IMR-90 (cell line): Measurements from ENCODE around the gene NEK9. TPM values are rescaled to one million over a fixed set of nuclear protein-coding genes. Genes with fewer than 3 reads are reported as not detected.

Source experiments
- ATAC-seq: fragments of 200-7000 bp; cut with Tn5 transposase; 2 replicates; pipeline ENCODE4 v1.9.1; 2020; ENCODE audit warnings: low read depth, mild to moderate bottlenecking, moderate library complexity
- BruUV-seq: library from RNA; stranded (reverse); fragments of 400-500 nt; replicated peaks from 2 replicates; lab custom pipeline; 2021; lab: Mats Ljungman, UMichigan
- CTCF ChIA-PET: fragments of 300-600 bp; formaldehyde crosslinking; extraction: SDS; loops from one replicate; lab custom pipeline; 2021; ENCODE audit warnings: antibody characterized with exemption; lab: Yijun Ruan, JAX
- POLR2A ChIA-PET: fragments of 300-600 bp; sonication (Branson Sonifier 250); formaldehyde crosslinking; loops from one replicate; lab custom pipeline; 2022; ENCODE audit warnings: antibody characterized with exemption; ENCODE audit not compliant: unreplicated experiment; lab: Charles Lee
- DNase-seq: peaks from one replicate; pipeline ENCODE4 v3.0.0; 2013
- H2AFZ ChIP-seq: replicated peaks from 2 replicates; pipeline ENCODE3; 2013; ENCODE audit warnings: low read length, mild to moderate bottlenecking; ENCODE audit not compliant: poor library complexity
- H2AK5ac ChIP-seq: 2 replicates; pipeline ENCODE4 v1.6.1; 2013; ENCODE audit warnings: low read depth, low read length, inconsistent platforms
- H2AK9ac ChIP-seq: replicated peaks from 2 replicates; pipeline ENCODE3; 2013; ENCODE audit warnings: mild to moderate bottlenecking, low read depth, low read length, moderate library complexity; ENCODE audit not compliant: poor library complexity
- H2BK120ac ChIP-seq: 2 replicates; pipeline ENCODE4 v1.6.1; 2013; ENCODE audit warnings: low read depth, low read length, inconsistent platforms
- H2BK15ac ChIP-seq: 3 replicates; pipeline ENCODE4 v1.6.1; 2013; ENCODE audit warnings: low read depth, low read length, inconsistent platforms
- H2BK20ac ChIP-seq: 2 replicates; pipeline ENCODE4 v1.6.1; 2013; ENCODE audit warnings: low read depth, mild to moderate bottlenecking, inconsistent platforms, low read length, moderate library complexity
- H2BK5ac ChIP-seq: 2 replicates; pipeline ENCODE4 v1.6.1; 2013; ENCODE audit warnings: mild to moderate bottlenecking, low read depth, low read length, inconsistent platforms; ENCODE audit not compliant: poor library complexity, severe bottlenecking
- H3K14ac ChIP-seq: replicated peaks from 2 replicates; pipeline ENCODE4 v1.6.1; 2013; ENCODE audit warnings: low read depth, low read length, inconsistent platforms
- H3K18ac ChIP-seq: 2 replicates; pipeline ENCODE4 v1.6.1; 2013; ENCODE audit warnings: low read depth, low read length, control low read depth
- H3K23ac ChIP-seq: 2 replicates; pipeline ENCODE4 v1.6.1; 2013; ENCODE audit warnings: low read depth, low read length, inconsistent platforms
- H3K27ac ChIP-seq: 2 replicates; pipeline ENCODE4 v1.5.1; 2013; ENCODE audit warnings: mild to moderate bottlenecking, control low read depth, low read length; ENCODE audit not compliant: insufficient read depth
- H3K27me3 ChIP-seq: 2 replicates; pipeline ENCODE4 v1.6.1; 2013; ENCODE audit warnings: low read length; ENCODE audit not compliant: control insufficient read depth, insufficient read depth
- H3K36me3 ChIP-seq: 2 replicates; pipeline ENCODE4 v1.6.1; 2013; ENCODE audit warnings: low read length, mixed read lengths; ENCODE audit not compliant: control insufficient read depth, insufficient read depth
- H3K4ac ChIP-seq: 2 replicates; pipeline ENCODE4 v1.6.1; 2013; ENCODE audit warnings: low read depth, low read length, inconsistent platforms
- H3K4me1 ChIP-seq: 2 replicates; pipeline ENCODE4 v1.6.1; 2013; ENCODE audit warnings: low read length, mixed read lengths; ENCODE audit not compliant: control insufficient read depth, insufficient read depth
- H3K4me2 ChIP-seq: 2 replicates; pipeline ENCODE4 v1.6.1; 2013; ENCODE audit warnings: low read depth, mild to moderate bottlenecking, control low read depth, low read length, moderate library complexity
- H3K4me3 ChIP-seq: 2 replicates; pipeline ENCODE4 v1.5.1; 2013; ENCODE audit warnings: low read depth, mild to moderate bottlenecking, control low read depth, low read length, moderate library complexity; ENCODE audit not compliant: insufficient read depth
- H3K56ac ChIP-seq: 2 replicates; pipeline ENCODE4 v1.6.1; 2013; ENCODE audit warnings: low read length, inconsistent platforms; ENCODE audit not compliant: insufficient read depth; ENCODE audit errors: extremely low read depth
- H3K79me1 ChIP-seq, 2 experiments: 2 replicates each; pipeline ENCODE4 v1.6.1; 2013; ENCODE audit warnings: low read length in 2 of 2, inconsistent platforms in 1 of 2, low read depth in 1 of 2
- H3K9ac ChIP-seq: 2 replicates; pipeline ENCODE4 v1.6.1; 2013; ENCODE audit warnings: low read depth, low read length, control low read depth
- H3K9me1 ChIP-seq: 2 replicates; pipeline ENCODE4 v1.6.1; 2013; ENCODE audit warnings: low read length, inconsistent platforms; ENCODE audit not compliant: insufficient read depth
- H3K9me3 ChIP-seq: 2 replicates; pipeline ENCODE4 v1.6.1; 2013; ENCODE audit warnings: low read length; ENCODE audit not compliant: control insufficient read depth, insufficient read depth
- H4K20me1 ChIP-seq: 2 replicates; pipeline ENCODE4 v1.6.1; 2013; ENCODE audit warnings: low read length, inconsistent platforms; ENCODE audit not compliant: insufficient read depth
- H4K5ac ChIP-seq: 2 replicates; pipeline ENCODE4 v1.6.1; 2013; ENCODE audit warnings: mild to moderate bottlenecking, low read depth, low read length, control low read depth
- H4K8ac ChIP-seq, 2 experiments: 2 replicates each; pipeline ENCODE4 v1.6.1; 2013; ENCODE audit warnings: low read depth in 2 of 2, low read length in 2 of 2, control low read depth in 1 of 2, inconsistent platforms in 1 of 2
- H4K91ac ChIP-seq: 2 replicates; pipeline ENCODE4 v1.6.1; 2013; ENCODE audit warnings: low read depth, low read length, inconsistent platforms; ENCODE audit not compliant: insufficient read depth
- BHLHE40 ChIP-seq: fragments of 150-350 bp; IDR thresholded peaks from 2 replicates; pipeline ENCODE4 v1.6.1; 2016; ENCODE audit warnings: mild to moderate bottlenecking, low read depth, low read length
- CEBPB ChIP-seq: IDR thresholded peaks from 2 replicates; pipeline ENCODE4 v1.6.1; 2012; ENCODE audit warnings: low read depth, low read length, improper control_type of control experiment
- CHD1 ChIP-seq: IDR thresholded peaks from 2 replicates; pipeline ENCODE4 v1.6.1; 2012; ENCODE audit warnings: low read depth, low read length, improper control_type of control experiment
- ELK1 ChIP-seq: fragments of 150-350 bp; IDR thresholded peaks from 2 replicates; pipeline ENCODE4 v1.6.1; 2016; ENCODE audit warnings: low read depth, mild to moderate bottlenecking, low read length, moderate library complexity, borderline replicate concordance
- MAFK ChIP-seq: IDR thresholded peaks from 2 replicates; pipeline ENCODE4 v1.6.1; 2012; ENCODE audit warnings: low read depth, low read length, improper control_type of control experiment
- MAZ ChIP-seq: IDR thresholded peaks from 2 replicates; pipeline ENCODE4 v1.6.1; 2012; ENCODE audit warnings: low read depth, mild to moderate bottlenecking, low read length, improper control_type of control experiment, moderate library complexity, borderline replicate concordance
- MXI1 ChIP-seq: IDR thresholded peaks from 2 replicates; pipeline ENCODE4 v1.6.1; 2012; ENCODE audit warnings: low read depth, mild to moderate bottlenecking, low read length, moderate library complexity, borderline replicate concordance
- POLR2A ChIP-seq: IDR thresholded peaks from 2 replicates; pipeline ENCODE4 v1.6.1; 2012; ENCODE audit warnings: mild to moderate bottlenecking, low read depth, low read length
- RCOR1 ChIP-seq: IDR thresholded peaks from 2 replicates; pipeline ENCODE4 v1.6.1; 2012; ENCODE audit warnings: mild to moderate bottlenecking, low read length, improper control_type of control experiment; ENCODE audit not compliant: insufficient replicate concordance
- RFX5 ChIP-seq: IDR thresholded peaks from 2 replicates; pipeline ENCODE4 v1.8.0; 2012; ENCODE audit warnings: low read depth, mild to moderate bottlenecking, low read length, moderate library complexity
- SMC3 ChIP-seq: fragments of 150-350 bp; IDR thresholded peaks from 2 replicates; pipeline ENCODE4 v1.6.1; 2016; ENCODE audit warnings: low read depth, mild to moderate bottlenecking, antibody characterized with exemption, low read length, moderate library complexity
- USF2 ChIP-seq: fragments of 150-350 bp; IDR thresholded peaks from 2 replicates; pipeline ENCODE4 v1.6.1; 2017; ENCODE audit warnings: mild to moderate bottlenecking, antibody characterized with exemption, low read length, low read depth
- WGBS, 2 experiments: methylation state at CpG; one replicate each; pipeline versions ENCODE4 v1.1.5 to v1.1.7; 2013; ENCODE audit warnings: missing lambda C conversion rate in 2 of 2; ENCODE audit not compliant: insufficient read length in 1 of 2; ENCODE audit errors: extremely low coverage in 2 of 2; 5-methylcytosine and 5-hydroxymethylcytosine counted together
- dilution Hi-C: fragments of 300-500 bp; cut with HindIII; formaldehyde crosslinking; loops from one replicate; pipeline ENCODE4 v1.14.3; 2018; ENCODE audit warnings: low sequenced_read_pairs; ENCODE audit not compliant: unreplicated experiment
- in situ Hi-C: fragments of 300-500 bp; cut with MboI; formaldehyde crosslinking; loops from 3 replicates; pipeline ENCODE4 v1.14.3; 2019; ENCODE audit warnings: low sequenced_read_pairs, inconsistent platforms, mixed read lengths
- intact Hi-C: fragments of 100-400 bp; cut with micrococcal nuclease; formaldehyde crosslinking; loops from 2 replicates; pipeline ENCODE4 v1.10.0; 2022
- polyA plus RNA-seq, 3 experiments: library from polyadenylated mRNA; depleted of rRNA; stranded (reverse); fragments of >200 nt; gene quantifications; 2 replicates each; pipeline ENCODE4 v1.2.3, GENCODE V29; 2012; ENCODE audit warnings: low replicate concordance in 1 of 3
- total RNA-seq: library from RNA; depleted of rRNA; stranded (reverse); fragments of >200 nt; gene quantifications from 2 replicates; pipeline ENCODE4 v1.2.3, GENCODE V29; 2012

Gene NEK9
- total and polyA plus RNA-seq, 2 of the 4 experiments (the other 2 are of a cell fraction): 22.9 to 23.2 TPM

GRCh38 chr14:75050852-75051555 is 75.8 kb downstream of the NEK9 start, which contains the start of gene MLH3:
TSS of gene MLH3 (minus strand) at chr14:75051467. CDS start at chr14:75049655, 1,812 bp downstream.
- ChIA-PET POLR2A (no interaction called here), CTCF (interaction anchor here (0.5 kb wide), 1 partner anchor 18 kb away, joined by 4 read pairs; no protein-coding TSS in a partner anchor)
- ATAC-seq: peak; percentile 81
- peak within 1 kb of the TSS; percentile 68 for H3K4me3 ChIP-seq
- H3K14ac ChIP-seq: peak within 1 kb of the TSS; percentile 79
- peak within 1 kb of the TSS; percentile 78 for H3K27ac ChIP-seq
- peak within 1 kb of the TSS; percentile 76 for H4K91ac ChIP-seq
- H4K8ac ChIP-seq: peak within 1 kb of the TSS; percentile 40 to 95
- peak within 1 kb of the TSS; percentile 1; the same call in 1 of the 2 replicates for H3K18ac ChIP-seq
- peak within 1 kb of the TSS; percentile 45 for H3K56ac ChIP-seq
- peaks cover 8 to 32% of the 10 kb centered on the region in 2 experiments; a peak in 3 of 4 replicates for H3K79me1 ChIP-seq
- H2BK120ac ChIP-seq: peak within 1 kb of the TSS; percentile 25; the same call in 1 of the 2 replicates
- H2AK9ac ChIP-seq: peak within 1 kb of the TSS; percentile 97
- H3K9ac ChIP-seq: peak within 1 kb of the TSS; percentile 84
- H2BK5ac ChIP-seq: peak within 1 kb of the TSS; percentile 63
- H2AK5ac ChIP-seq: no peak within 1 kb of the TSS
- H3K36me3 ChIP-seq: no peaks in the 10 kb centered on the region
- no peaks in the 10 kb centered on the region for H3K9me3 ChIP-seq
- peak; percentile 14; the same call in 1 of the 2 replicates for TF ChIP-seq BHLHE40
- no peak for TF ChIP-seq RCOR1
- no peak for TF ChIP-seq MAZ
- no peak for TF ChIP-seq MAFK
- TF ChIP-seq CHD1: no peak
- TF ChIP-seq CEBPB: no peak
- TF ChIP-seq USF2: no peak
- no peak for TF ChIP-seq SMC3
- peak; percentile 75 for TF ChIP-seq MXI1
- TF ChIP-seq ELK1: no peak
- no peak for TF ChIP-seq RFX5
- peak; percentile 35; the same call in 1 of the 2 replicates for TF ChIP-seq POLR2A
- DNase-seq: peak; percentile 64
- H3K27me3 ChIP-seq: no peaks in the 10 kb centered on the region
- H3K9me1 ChIP-seq: peaks cover 6% of the 10 kb centered on the region
- H3K4me2 ChIP-seq: peak within 1 kb of the TSS; percentile 63
- H3K4me1 ChIP-seq: peaks cover 8% of the 10 kb centered on the region
- WGBS, 2 experiments: 6% methylated on average over 32 of the region's 59 CpGs; no CpG with 5 or more reads in 1 of the 2 experiments
- peak within 1 kb of the TSS; percentile 62 for H3K23ac ChIP-seq
- no TSS peak for BruUV-seq
- no peak within 1 kb of the TSS for H2BK15ac ChIP-seq
- dilution Hi-C loops: no loop called here
- in situ Hi-C loops: no loop called here
- H4K5ac ChIP-seq: peak within 1 kb of the TSS; percentile 92
- no peaks in the 10 kb centered on the region for H4K20me1 ChIP-seq
- H3K4ac ChIP-seq: peak within 1 kb of the TSS; percentile 56
- H2BK20ac ChIP-seq: no peak within 1 kb of the TSS
- intact Hi-C loops: no loop called here
- H2AFZ ChIP-seq: peak within 1 kb of the TSS; percentile 90
